ENCODE results near the gene TRAPPC1.

GRCh38 chr17:7886227-7887037, 45.3 kb downstream of the TRAPPC1 start:
- TF ChIP-seq POLR2AphosphoS5 (IDR thresholded peaks at IDR 0.05) (no peak), CTCF (IDR thresholded peaks at IDR 0.05 in 8 of 11, conservative IDR thresholded peaks at IDR 0.05 in 3 of 11) (no peak)

Measured in spleen (tissue), 7 donors.